Measurements from ENCODE around the gene SMAD2. TPM values are rescaled to one million over a fixed set of nuclear protein-coding genes. Genes with fewer than 3 reads are reported as not detected.

SMAD2 gene
- polyA plus RNA-seq (2011; rRNA removed) (77.7 and 95.8 TPM in 2 replicates), polyA minus RNA-seq (2011; rRNA and poly(A)+ RNA removed) (112 and 136 TPM in 2 replicates)

- CTCF ChIA-PET, result interaction anchor here (0.7 kb wide), 1 partner anchor 155 kb away, joined by 3 read pairs; no protein-coding TSS in a partner anchor
- POLR2A ChIA-PET, result interaction anchor here (0.7 to 1.9 kb wide), 3 partner anchors 48 to 62 kb away, joined by 4 read pairs; no protein-coding TSS in a partner anchor
Measured at GRCh38 chr18:47930199-47930930, at the start of gene SMAD2. Gene SMAD2 (minus strand): TSS chr18:47930659. CDS start chr18:47896756, 33,903 bp downstream.

DNA sequence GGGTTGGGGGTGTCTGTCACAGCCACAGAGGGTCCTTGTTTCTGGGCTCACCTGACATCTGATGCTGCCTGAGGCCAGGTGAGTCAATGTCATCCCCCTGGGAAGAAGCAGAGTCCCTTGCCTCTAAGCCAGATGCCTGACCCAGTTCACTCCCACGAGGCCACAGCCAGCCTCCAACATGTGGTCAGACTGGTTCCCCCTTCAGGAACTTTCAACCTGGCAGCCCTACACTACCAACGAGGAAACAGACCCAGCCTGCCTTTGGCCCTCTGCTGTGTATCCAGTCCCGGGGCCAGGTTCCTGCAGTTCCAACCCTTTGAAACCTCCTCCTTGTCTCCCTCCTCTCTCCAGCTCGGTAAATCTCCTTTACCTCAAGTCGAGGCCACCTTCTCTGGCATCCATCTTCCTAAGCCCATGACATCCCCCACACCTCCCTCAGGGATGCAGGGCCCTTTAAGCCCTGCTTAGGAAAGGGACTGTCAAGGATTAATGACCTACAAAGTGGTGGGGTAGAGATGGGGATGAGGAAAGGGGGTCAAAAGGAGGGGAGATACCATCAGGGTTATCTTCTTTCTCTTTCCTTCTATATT is 49.2 kb upstream of the SMAD2 start:
- TF ChIP-seq, protein P1, sequence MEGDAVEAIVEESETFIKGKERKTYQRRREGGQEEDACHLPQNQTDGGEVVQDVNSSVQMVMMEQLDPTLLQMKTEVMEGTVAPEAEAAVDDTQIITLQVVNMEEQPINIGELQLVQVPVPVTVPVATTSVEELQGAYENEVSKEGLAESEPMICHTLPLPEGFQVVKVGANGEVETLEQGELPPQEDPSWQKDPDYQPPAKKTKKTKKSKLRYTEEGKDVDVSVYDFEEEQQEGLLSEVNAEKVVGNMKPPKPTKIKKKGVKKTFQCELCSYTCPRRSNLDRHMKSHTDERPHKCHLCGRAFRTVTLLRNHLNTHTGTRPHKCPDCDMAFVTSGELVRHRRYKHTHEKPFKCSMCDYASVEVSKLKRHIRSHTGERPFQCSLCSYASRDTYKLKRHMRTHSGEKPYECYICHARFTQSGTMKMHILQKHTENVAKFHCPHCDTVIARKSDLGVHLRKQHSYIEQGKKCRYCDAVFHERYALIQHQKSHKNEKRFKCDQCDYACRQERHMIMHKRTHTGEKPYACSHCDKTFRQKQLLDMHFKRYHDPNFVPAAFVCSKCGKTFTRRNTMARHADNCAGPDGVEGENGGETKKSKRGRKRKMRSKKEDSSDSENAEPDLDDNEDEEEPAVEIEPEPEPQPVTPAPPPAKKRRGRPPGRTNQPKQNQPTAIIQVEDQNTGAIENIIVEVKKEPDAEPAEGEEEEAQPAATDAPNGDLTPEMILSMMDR (IDR thresholded peaks at IDR 0.05; ENCODE audit: low read depth, low read length), result no peak
- CTCF ChIA-PET, result no interaction called here
- Histone ChIP-seq H3K27me3 (ENCODE audit: control insufficient read depth, insufficient read depth, low read length) (no peaks in the 10 kb centered on the region), H3K4me3 (ENCODE audit: low read depth, low read length) (no peak overlapping the region), H3K27ac (ENCODE audit: low read depth, low read length) (no peak overlapping the region), H3K9me3 (ENCODE audit: control insufficient read depth, insufficient read depth, low read length) (no peaks in the 10 kb centered on the region)
- POLR2A ChIA-PET, result no interaction called here
- no peak for DNase-seq (ENCODE audit: low read depth, low spot score)

More at GRCh38 chr18:47930199-47930930, at the start of gene SMAD2:
- H3K27ac ChIP-seq (ENCODE audit: low read depth, low read length), result peak within 1 kb of the TSS; percentile 83
- DNase-seq (ENCODE audit: low read depth, low spot score), result no peak
- H3K4me3 ChIP-seq (ENCODE audit: low read depth, low read length), result peak within 1 kb of the TSS; percentile 71
- TF ChIP-seq, protein P1 (IDR thresholded peaks at IDR 0.05; ENCODE audit: low read depth, low read length), result no peak
- H3K9me3 ChIP-seq (ENCODE audit: control insufficient read depth, insufficient read depth, low read length), result peaks cover 2% of the 10 kb centered on the region; the same call in 1 of the 2 replicates
- H3K27me3 ChIP-seq (ENCODE audit: control insufficient read depth, insufficient read depth, low read length), result peaks cover 2% of the 10 kb centered on the region

DNA sequence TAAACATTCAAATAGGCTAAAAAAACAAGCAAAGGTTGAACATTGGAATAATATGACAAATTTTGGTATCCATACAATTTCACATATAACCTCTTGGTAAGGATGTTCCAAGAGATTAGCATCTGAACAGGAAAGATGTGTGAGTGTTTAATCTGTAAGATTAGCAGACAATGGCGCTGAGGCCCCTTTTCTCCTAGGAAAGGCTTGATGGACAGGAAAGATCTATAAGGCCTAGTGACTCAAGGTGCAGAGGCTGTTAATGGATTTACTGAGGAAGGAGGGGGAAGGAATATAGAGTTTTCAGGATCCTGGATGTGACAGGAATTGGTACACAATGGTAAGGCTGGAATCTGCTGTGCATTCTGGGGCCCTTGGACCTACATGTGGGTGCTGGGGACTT is 48.1 kb upstream of the SMAD2 start:
- TF ChIP-seq, protein P1 (IDR thresholded peaks at IDR 0.05; ENCODE audit: low read depth, low read length), result no peak
- DNase-seq (ENCODE audit: low read depth, low spot score), result no peak
- Histone ChIP-seq H3K4me3 (ENCODE audit: low read depth, low read length) (no peak overlapping the region), H3K27me3 (ENCODE audit: control insufficient read depth, insufficient read depth, low read length) (peaks cover 2% of the 10 kb centered on the region), H3K9me3 (ENCODE audit: control insufficient read depth, insufficient read depth, low read length) (no peaks in the 10 kb centered on the region), H3K27ac (ENCODE audit: low read depth, low read length) (no peak overlapping the region)
- POLR2A ChIA-PET, result no interaction called here
- CTCF ChIA-PET, result no interaction called here

- Histone ChIP-seq H3K9me3 (ENCODE audit: control insufficient read depth, insufficient read depth, low read length) (no peaks in the 10 kb centered on the region), H3K27me3 (ENCODE audit: control insufficient read depth, insufficient read depth, low read length) (peaks cover 5% of the 10 kb centered on the region), H3K27ac (ENCODE audit: low read depth, low read length) (no peak overlapping the region), H3K4me3 (ENCODE audit: low read depth, low read length) (no peak overlapping the region)
- ChIA-PET POLR2A (no interaction called here), CTCF (no interaction called here)
- TF ChIP-seq, protein P1 (IDR thresholded peaks at IDR 0.05; ENCODE audit: low read depth, low read length), result no peak
- no peak for DNase-seq (ENCODE audit: low read depth, low spot score)
Measured at GRCh38 chr18:47978141-47978540, 47.7 kb upstream of the SMAD2 start.

- Histone ChIP-seq H3K9me3 (ENCODE audit: control insufficient read depth, insufficient read depth, low read length) (no peaks in the 10 kb centered on the region), H3K27me3 (ENCODE audit: control insufficient read depth, insufficient read depth, low read length) (peaks cover 5% of the 10 kb centered on the region), H3K4me3 (ENCODE audit: low read depth, low read length) (no peak overlapping the region), H3K27ac (ENCODE audit: low read depth, low read length) (no peak overlapping the region)
- no peak for DNase-seq (ENCODE audit: low read depth, low spot score)
- ChIA-PET CTCF (no interaction called here), POLR2A (no interaction called here)
- TF ChIP-seq, protein P1 (IDR thresholded peaks at IDR 0.05; ENCODE audit: low read depth, low read length), result no peak
Measured at GRCh38 chr18:47975701-47976100, 45.2 kb upstream of the SMAD2 start.
